A673 (cell line): ENCODE measurements around the gene RASGRF1. TPM values are rescaled to one million over a fixed set of nuclear protein-coding genes. Genes with fewer than 3 reads are reported as not detected.
A peak's percentile ranks its signal among the peaks of the same experiment; 100 is the strongest.

Experiments used
- BruUV-seq: library from RNA; stranded (reverse); fragments of 400-500 nt; replicated peaks from 2 replicates; lab custom pipeline; 2021; lab: Mats Ljungman, UMichigan
- CTCF ChIA-PET: fragments of 300-600 bp; sonication (Branson Sonifier 250); formaldehyde crosslinking; loops from one replicate; lab custom pipeline; 2022; ENCODE audit warnings: antibody characterized with exemption; lab: Charles Lee
- POLR2A ChIA-PET: fragments of 300-600 bp; sonication (Branson Sonifier 250); formaldehyde crosslinking; loops from one replicate; lab custom pipeline; 2022; ENCODE audit warnings: antibody characterized with exemption; ENCODE audit not compliant: low non-redundant PET; lab: Charles Lee
- DNase-seq: peaks from one replicate; pipeline ENCODE4 v3.0.0-alpha.2; 2015; ENCODE audit warnings: low spot score
- H3K27ac ChIP-seq: fragments of 200-600 bp; sonication (generic); 2 replicates; pipeline ENCODE4 v1.5.1; 2016; ENCODE audit warnings: mixed run types, low read depth, mild to moderate bottlenecking, mixed read lengths, antibody characterized with exemption, low read length; ENCODE audit not compliant: poor library complexity, severe bottlenecking
- H3K27me3 ChIP-seq: fragments of 200-600 bp; sonication (generic); replicated peaks from 2 replicates; pipeline ENCODE4 v1.6.1; 2017; ENCODE audit warnings: mixed run types, low read depth, mild to moderate bottlenecking, mixed read lengths, antibody characterized with exemption, low read length; ENCODE audit not compliant: insufficient read depth, poor library complexity
- H3K36me3 ChIP-seq: fragments of 200-600 bp; sonication (generic); 2 replicates; pipeline ENCODE4 v1.6.1; 2016; ENCODE audit warnings: mixed run types, mild to moderate bottlenecking, mixed read lengths, antibody characterized with exemption, low read length; ENCODE audit not compliant: insufficient read depth, poor library complexity, severe bottlenecking
- H3K4me1 ChIP-seq: fragments of 200-600 bp; sonication (generic); 2 replicates; pipeline ENCODE4 v1.6.1; 2017; ENCODE audit warnings: mixed run types, mild to moderate bottlenecking, mixed read lengths, antibody characterized with exemption, low read length; ENCODE audit not compliant: insufficient read depth, poor library complexity, severe bottlenecking
- H3K4me3 ChIP-seq: fragments of 200-600 bp; sonication (generic); 2 replicates; pipeline ENCODE4 v1.5.1; 2016; ENCODE audit warnings: low read depth, mixed run types, mild to moderate bottlenecking, mixed read lengths, low read length; ENCODE audit not compliant: poor library complexity, severe bottlenecking
- H3K9me3 ChIP-seq: fragments of 200-600 bp; sonication (generic); 2 replicates; pipeline ENCODE4 v1.6.1; 2016; ENCODE audit warnings: mixed run types, low read depth, mild to moderate bottlenecking, mixed read lengths, antibody characterized with exemption, low read length; ENCODE audit not compliant: poor library complexity, severe bottlenecking
- CTCF ChIP-seq: fragments of 300-800, 200-600 bp; sonication (generic); conservative IDR thresholded peaks from 2 replicates; pipeline ENCODE4 v1.5.1; 2017; ENCODE audit warnings: low read depth, mild to moderate bottlenecking, antibody characterized with exemption, low read length, moderate library complexity, mixed read lengths
- EZH2 ChIP-seq: fragments of 200-600 bp; sonication (generic); IDR thresholded peaks from 2 replicates; pipeline ENCODE4 v1.6.1; 2017; ENCODE audit warnings: borderline replicate concordance, low read depth, mild to moderate bottlenecking, mixed read lengths, antibody characterized with exemption, low read length; ENCODE audit not compliant: poor library complexity, severe bottlenecking
- intact Hi-C: fragments of 100-400 bp; cut with micrococcal nuclease; formaldehyde crosslinking; loops from one replicate; pipeline ENCODE4 v1.10.0; 2022; ENCODE audit not compliant: unreplicated experiment
- total RNA-seq: library from RNA; stranded (reverse); gene quantifications from 2 replicates; pipeline ENCODE4 v1.2.3, GENCODE V29; 2021

Gene RASGRF1
- total RNA-seq, 1 experiment from 2014 or later = 0.73 TPM

GRCh38 chr15:78955355-78955754, 135.2 kb downstream of the RASGRF1 start:
- Histone ChIP-seq H3K9me3 (no peaks in the 10 kb centered on the region), H3K4me1 (no peaks in the 10 kb centered on the region), H3K36me3 (no peaks in the 10 kb centered on the region), H3K27me3 (no peaks in the 10 kb centered on the region), H3K27ac (no peak overlapping the region), H3K4me3 (no peak overlapping the region)
- CTCF ChIA-PET = no interaction called here
- intact Hi-C loops = no loop called here
- no peak for DNase-seq
- TF ChIP-seq EZH2 (no peak), CTCF (no peak)
- POLR2A ChIA-PET = no interaction called here
- BruUV-seq = no TSS peak

GRCh38 chr15:78951841-78952238, 138.7 kb downstream of the RASGRF1 start:
- ChIA-PET POLR2A (no interaction called here), CTCF (no interaction called here)
- Histone ChIP-seq H3K4me3 (no peak overlapping the region), H3K27me3 (no peaks in the 10 kb centered on the region), H3K36me3 (no peaks in the 10 kb centered on the region), H3K27ac (no peak overlapping the region), H3K9me3 (no peaks in the 10 kb centered on the region), H3K4me1 (no peaks in the 10 kb centered on the region)
- TF ChIP-seq CTCF = no peak
- no peak for TF ChIP-seq EZH2
- intact Hi-C loops = no loop called here
- BruUV-seq = no TSS peak
- DNase-seq = no peak

- POLR2A ChIA-PET = no interaction called here
- no peak for DNase-seq
- Histone ChIP-seq H3K36me3 (no peaks in the 10 kb centered on the region), H3K27me3 (no peaks in the 10 kb centered on the region), H3K27ac (no peak overlapping the region), H3K4me1 (no peaks in the 10 kb centered on the region), H3K9me3 (no peaks in the 10 kb centered on the region), H3K4me3 (no peak overlapping the region)
- CTCF ChIA-PET = no interaction called here
- intact Hi-C loops = no loop called here
- peak; percentile 13; the same call in 1 of the 2 replicates for TF ChIP-seq CTCF
- no peak for TF ChIP-seq EZH2
- no TSS peak for BruUV-seq
These were observed 139.4 kb downstream of the RASGRF1 start for GRCh38 chr15:78950902-78951840.
